GM10847 (cell line): ENCODE measurements around the gene PREPL.

Experiments
- POLR2A ChIP-seq: IDR thresholded peaks from 2 replicates; pipeline ENCODE4 v1.6.1; 2011; ENCODE audit not compliant: insufficient read length; ENCODE audit errors: extremely low read depth

Gene PREPL

DNA sequence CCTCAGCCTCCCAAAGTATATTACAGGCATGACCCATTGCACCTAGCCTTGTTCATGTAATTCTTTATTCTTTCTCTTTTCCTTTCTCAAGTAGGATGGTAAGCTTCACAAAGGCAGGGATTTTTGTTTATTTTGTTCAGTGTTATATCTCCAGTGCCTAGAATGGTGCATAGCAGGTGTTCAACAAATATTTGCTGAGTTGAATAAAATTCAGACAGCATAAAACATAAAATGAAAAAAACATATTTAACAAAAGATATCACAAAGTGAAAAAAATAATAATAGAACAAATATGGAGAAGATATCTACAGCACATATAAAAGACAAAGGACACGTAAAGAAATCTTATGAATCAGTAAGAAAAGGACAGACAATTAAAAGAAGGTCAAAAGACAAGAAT, 8.8 kb downstream of the PREPL start:
- no peak for TF ChIP-seq POLR2A

- TF ChIP-seq POLR2A: no peak
These were observed 9.6 kb downstream of the PREPL start for GRCh38 chr2:44351676-44352075.

- no peak for TF ChIP-seq POLR2A
These were observed 10.2 kb downstream of the PREPL start for GRCh38 chr2:44351088-44351487.

- TF ChIP-seq POLR2A: no peak
These were observed 11.8 kb downstream of the PREPL start for GRCh38 chr2:44349506-44349905.

DNA sequence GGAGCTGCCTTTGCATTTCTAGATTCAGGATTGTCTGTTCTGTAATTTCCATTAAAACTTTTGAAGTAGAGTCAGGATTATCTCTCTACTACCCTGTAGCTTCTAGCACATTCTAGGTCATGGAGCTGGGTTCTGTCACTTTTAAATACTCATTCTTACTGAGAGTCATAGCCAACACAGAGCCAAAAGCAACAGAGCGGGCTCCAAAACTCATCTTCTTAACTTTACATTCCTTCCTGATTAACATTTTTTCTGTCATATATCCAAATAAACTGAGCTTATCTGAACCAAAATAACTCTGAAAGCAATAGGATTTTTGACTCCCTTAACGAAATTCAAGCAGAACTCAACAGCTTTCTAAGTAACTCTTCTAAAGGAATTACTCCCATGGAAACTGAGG, 12.9 kb downstream of the PREPL start:
- TF ChIP-seq POLR2A: no peak

GRCh38 chr2:44347526-44347925, 13.8 kb downstream of the PREPL start:
- no peak for TF ChIP-seq POLR2A

DNA sequence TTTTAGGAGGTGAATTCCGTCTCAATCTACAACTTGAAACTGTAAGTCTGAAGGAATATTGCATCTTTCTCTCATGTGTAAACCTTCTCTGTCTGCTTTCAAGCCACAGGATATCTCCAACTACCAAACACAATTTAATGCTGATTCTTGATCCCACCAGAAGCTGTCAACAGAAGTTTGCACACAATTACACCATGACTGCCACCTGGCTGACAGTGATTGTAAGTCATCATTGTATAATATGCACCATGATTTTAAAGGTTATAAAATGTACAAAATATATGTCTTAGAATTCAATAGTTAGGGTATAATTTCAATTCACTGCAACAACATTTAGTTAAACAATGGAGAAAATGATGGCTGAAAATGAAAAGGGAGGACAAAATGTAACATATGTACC, 18.4 kb downstream of the PREPL start:
- no peak for TF ChIP-seq POLR2A

GRCh38 chr2:44335806-44336538, 25.3 kb downstream of the PREPL start:
- no peak for TF ChIP-seq POLR2A

DNA sequence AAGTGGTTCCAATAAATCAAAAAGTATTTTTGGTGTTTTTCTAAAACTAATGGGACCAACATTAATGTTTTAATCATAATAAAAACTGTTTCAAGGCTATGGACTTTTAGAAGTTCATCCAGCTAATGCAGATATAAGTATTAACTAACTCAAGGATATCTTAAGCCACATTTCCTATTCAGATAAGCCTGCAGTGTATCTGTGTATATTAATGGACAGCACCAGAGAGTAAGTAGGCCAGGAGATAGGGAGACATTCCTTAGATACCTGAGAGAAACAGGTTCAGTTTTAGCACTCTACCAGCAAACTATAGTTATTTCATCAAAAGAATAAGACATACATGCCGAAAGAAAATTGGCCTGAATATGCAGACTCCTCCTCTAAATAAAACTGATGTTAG, 27.3 kb downstream of the PREPL start:
- no peak for TF ChIP-seq POLR2A

DNA sequence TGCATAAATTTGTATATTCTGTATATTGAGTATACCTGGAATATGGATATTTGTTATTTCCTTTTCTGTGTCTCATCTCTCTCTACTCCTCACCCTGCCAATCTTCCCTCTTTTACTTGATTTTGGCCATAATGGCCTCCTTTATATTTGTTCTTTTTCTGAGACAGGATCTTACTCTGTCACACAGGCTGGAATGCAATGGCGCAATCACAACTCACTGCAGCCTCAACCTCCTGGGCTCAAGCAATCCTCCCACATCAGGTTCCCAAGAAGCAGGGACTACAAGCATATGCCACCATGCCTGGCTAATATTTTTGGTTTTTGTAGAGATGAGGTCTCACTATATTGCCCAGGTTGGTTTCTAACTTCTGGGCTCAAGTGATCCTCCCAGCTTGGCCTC, 30.5 kb downstream of the PREPL start:
- TF ChIP-seq POLR2A: no peak

GRCh38 chr2:44329343-44329742, 32.0 kb downstream of the PREPL start:
- no peak for TF ChIP-seq POLR2A

GRCh38 chr2:44328750-44329149, 32.5 kb downstream of the PREPL start:
- no peak for TF ChIP-seq POLR2A

DNA sequence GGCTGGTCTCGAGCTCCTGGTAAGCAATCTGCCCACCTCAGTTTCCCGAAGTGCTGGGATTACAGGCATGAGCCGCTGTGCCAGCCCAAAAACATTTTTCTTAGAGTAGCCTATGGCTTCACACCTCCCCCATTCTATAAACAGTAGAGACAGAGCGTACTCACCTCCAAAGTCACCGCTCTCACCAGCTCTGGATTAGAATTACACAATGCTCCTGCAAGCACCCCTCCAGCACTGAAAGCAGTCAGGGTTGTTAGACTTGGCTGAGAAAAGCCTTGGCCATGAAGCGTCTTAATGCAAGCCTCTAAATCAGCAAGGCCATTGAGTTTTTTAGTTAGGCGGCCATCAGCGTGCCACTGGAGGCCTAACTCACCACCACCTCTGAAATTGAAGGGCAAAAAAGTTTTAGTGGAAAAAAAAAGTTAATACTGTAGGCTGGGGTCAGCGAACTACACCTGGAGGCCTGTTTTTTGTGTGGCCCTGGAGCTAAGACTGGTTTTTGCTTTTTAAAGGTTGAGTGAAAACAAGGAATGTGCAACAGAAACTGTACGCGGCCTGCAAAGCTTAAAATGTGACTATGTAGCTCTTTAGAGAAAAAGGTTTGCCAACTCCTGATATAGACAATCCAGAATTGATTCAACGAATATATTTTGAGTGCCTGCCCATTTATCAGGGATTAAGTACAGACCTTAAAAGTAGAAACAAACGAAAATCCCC, 34.6 kb downstream of the PREPL start:
- no peak for TF ChIP-seq POLR2A

GRCh38 chr2:44325897-44326296, 35.4 kb downstream of the PREPL start:
- no peak for TF ChIP-seq POLR2A

DNA sequence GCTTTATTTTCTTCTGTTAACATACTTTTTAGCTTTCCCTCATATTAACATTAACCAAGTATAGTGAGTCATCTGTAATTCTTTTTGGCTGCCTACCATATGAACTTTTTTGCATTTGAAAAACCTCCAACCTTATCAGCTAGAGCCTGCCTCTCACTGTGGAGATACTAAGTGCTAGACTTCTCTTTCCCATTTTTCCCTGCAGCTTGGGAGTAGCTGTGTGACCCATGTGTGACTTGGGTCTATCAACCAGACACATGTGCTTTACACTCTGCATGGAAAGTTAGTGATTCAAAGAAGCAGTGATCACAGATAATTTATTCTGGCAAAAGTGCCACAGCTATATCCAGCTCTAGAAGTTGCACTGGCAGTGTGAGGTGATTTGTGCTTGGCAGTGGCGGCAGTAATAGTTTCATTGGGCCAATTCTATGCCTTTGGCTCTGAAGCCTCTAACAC, 36.3 kb downstream of the PREPL start:
- no peak for TF ChIP-seq POLR2A

DNA sequence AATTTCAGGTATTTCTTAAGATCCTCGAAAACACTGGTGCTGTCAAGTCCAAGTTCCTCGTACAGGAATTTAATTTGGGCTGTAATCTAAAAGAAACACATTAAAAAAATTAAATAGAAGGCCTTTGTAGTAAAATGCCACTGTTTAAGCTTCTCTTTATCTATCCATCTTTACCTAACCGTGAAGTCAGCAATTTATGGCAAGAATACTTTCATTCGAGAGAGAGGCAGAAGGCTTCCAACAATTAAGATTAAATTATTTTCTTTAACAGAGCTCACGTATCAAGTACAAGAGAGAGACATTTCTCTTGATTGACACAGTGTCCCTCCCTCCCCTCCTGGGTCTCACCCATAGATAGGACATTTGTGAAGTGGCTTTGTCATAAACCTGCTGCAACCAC, 39.9 kb downstream of the PREPL start:
- TF ChIP-seq POLR2A: no peak

DNA sequence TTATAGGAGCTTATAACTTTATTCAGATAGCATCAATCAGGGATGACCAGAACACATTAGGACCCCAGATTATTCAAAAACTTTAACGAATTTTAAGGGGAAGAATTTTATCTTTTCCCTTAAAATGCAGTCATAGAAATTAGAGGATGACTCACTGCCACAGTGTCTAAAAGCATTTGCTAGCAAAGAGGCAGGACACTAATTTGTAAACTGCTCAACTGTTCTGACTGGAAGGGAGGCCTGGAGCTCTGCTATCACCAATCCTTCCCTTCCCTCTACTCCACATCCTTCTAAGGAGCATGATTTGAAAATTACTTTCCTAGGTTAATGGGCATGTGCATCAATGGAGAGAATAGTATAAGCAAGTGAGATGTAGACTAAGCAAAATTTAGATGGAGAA, 40.5 kb downstream of the PREPL start:
- TF ChIP-seq POLR2A: no peak

DNA sequence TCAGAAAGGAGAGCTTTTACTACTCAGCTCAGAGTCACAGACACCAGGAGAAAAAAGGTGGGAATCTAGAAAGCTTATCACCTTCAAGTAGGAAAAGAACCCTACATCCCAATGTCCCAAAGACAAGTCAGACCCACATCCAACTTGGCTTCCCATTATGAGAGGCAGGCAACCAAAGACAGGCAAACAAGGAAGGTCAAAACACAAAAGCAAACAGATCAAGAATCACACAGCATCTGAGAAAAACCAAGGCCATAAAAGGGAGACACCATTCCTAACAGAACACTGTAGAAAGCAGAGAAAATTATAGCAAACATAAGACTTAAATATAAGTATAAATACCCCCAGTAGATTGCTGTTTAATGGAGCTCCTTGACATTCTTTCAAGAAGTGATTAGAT, 45.3 kb downstream of the PREPL start:
- TF ChIP-seq POLR2A: no peak
